ENCODE results near the gene SLC25A41. TPM values are rescaled to one million over a fixed set of nuclear protein-coding genes. Genes with fewer than 3 reads are reported as not detected.

SLC25A41 gene
- total and polyA plus RNA-seq, 2 experiments from 2014 or later, result not detected

DNA sequence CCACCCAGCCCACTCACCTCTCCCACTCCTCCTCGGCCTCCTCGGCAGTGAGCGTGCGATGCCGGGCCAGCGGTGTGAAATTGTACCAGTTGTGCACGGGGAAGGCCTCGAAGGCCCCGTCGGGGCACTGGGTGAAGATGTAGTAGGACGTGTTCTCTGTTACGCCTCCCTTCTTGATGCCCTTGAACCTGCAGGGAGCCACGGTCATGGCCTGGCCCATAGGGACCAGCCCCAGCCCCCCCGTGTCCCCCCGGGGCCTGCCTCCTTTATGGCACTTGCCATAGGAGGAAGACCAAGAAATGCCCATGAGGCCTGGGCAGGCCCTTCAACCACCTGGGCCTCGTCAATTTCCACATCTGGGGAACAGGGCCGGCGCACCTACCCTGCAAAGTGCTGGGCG, 46.2 kb downstream of the SLC25A41 start:
- Histone ChIP-seq H4K20me1 (ENCODE audit: insufficient read depth) (no peaks in the 10 kb centered on the region), H3K27me3 (replicated peaks; ENCODE audit: insufficient read depth) (no peaks in the 10 kb centered on the region), H3F3A (ENCODE audit: insufficient read depth) (no peaks in the 10 kb centered on the region), H3K4me1 (ENCODE audit: insufficient read depth) (0 out of 2 replicates have a peak, but pooled peaks cover 4% of the 10 kb centered on the region), H3K4me2 (ENCODE audit: unreplicated experiment) (no peak overlapping the region), H2AFZ (no peak overlapping the region), H3K36me3 (ENCODE audit: low read depth) (peaks cover 20% of the 10 kb centered on the region), H3K4me3 (no peak overlapping the region), H3K27ac (no peak overlapping the region), H3K79me2 (ENCODE audit: insufficient read depth) (peaks cover 47% of the 10 kb centered on the region), H3K9ac (no peak overlapping the region), H3K9me2 (ENCODE audit: insufficient read depth) (no peaks in the 10 kb centered on the region), H3K9me3 (ENCODE audit: low read depth) (no peaks in the 10 kb centered on the region)
- no peak for TF ChIP-seq EZH2 (IDR thresholded peaks at IDR 0.05; ENCODE audit: insufficient read depth, poor library complexity, severe bottlenecking)
- no peak for TF ChIP-seq EZH2phosphoT487 (IDR thresholded peaks at IDR 0.05; ENCODE audit: insufficient read depth, low read depth)
- no peak for DNase-seq
- WGBS, 2 experiments (ENCODE audit: low coverage in 1 of 2, low lambda C conversion rate in 2 of 2, missing lambda C conversion rate in 2 of 2), result 93 to 96% methylated on average over 15 to 19 of the region's 19 CpGs
- in situ Hi-C loops (cut with MboI), result no loop called here

DNA sequence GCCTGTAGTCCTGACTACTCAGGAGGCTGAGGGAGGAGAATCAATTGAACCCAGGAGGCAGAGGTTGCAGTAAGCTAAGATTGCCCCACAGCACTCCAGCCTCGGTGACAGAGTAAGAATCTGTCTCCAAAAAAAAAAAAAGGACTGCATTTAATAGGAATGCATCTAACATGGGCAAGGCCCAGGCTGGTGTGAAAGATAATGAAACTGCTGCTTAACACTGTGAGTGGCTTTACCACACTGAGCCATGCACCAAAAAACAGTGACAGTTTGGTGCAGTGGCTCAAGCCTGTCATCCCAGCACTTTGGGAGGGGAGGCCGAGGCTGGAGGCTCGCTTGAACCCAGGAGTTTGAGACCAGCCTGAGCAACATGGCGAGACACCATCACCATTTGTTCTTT, 49.2 kb downstream of the SLC25A41 start:
- Histone ChIP-seq H3K9me2 (ENCODE audit: insufficient read depth) (no peaks in the 10 kb centered on the region), H3K4me3 (no peak overlapping the region), H3K79me2 (ENCODE audit: insufficient read depth) (peaks cover 17% of the 10 kb centered on the region; the same call in 1 of the 2 replicates), H2AFZ (no peak overlapping the region), H3K9ac (no peak overlapping the region), H3F3A (ENCODE audit: insufficient read depth) (no peaks in the 10 kb centered on the region), H3K4me2 (ENCODE audit: unreplicated experiment) (no peak overlapping the region), H3K9me3 (ENCODE audit: low read depth) (no peaks in the 10 kb centered on the region), H3K36me3 (ENCODE audit: low read depth) (peaks cover 24% of the 10 kb centered on the region), H4K20me1 (ENCODE audit: insufficient read depth) (no peaks in the 10 kb centered on the region), H3K27ac (no peak overlapping the region), H3K4me1 (ENCODE audit: insufficient read depth) (no peaks in the 10 kb centered on the region), H3K27me3 (replicated peaks; ENCODE audit: insufficient read depth) (no peaks in the 10 kb centered on the region)
- TF ChIP-seq EZH2phosphoT487 (IDR thresholded peaks at IDR 0.05; ENCODE audit: insufficient read depth, low read depth), result no peak
- TF ChIP-seq EZH2 (IDR thresholded peaks at IDR 0.05; ENCODE audit: insufficient read depth, poor library complexity, severe bottlenecking), result no peak
- in situ Hi-C loops (cut with MboI), result no loop called here
- no peak for DNase-seq
- 86 to 88% methylated on average over 4 of the region's 4 CpGs for WGBS, 2 experiments (ENCODE audit: low coverage in 1 of 2, low lambda C conversion rate in 2 of 2, missing lambda C conversion rate in 2 of 2)

DNA sequence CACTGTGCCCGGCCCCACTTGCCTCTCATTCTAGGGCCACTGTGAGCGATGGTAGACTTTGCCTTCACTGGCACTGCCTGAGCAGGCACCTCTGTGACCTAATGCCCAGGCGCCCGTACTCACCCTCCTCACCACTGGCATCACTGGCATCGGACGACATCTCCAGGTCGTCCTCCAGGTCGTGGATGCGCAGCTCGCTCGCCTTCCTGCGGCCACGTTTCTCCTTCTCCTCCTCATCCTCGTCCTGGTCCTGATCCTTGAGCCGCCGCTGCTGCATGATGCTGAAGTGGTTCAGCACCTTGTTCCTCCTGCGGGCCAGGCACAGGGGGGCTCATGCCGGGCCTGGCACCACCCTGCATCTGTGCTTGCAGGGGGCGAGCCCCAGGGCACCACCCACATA, 50.4 kb downstream of the SLC25A41 start:
- Histone ChIP-seq H4K20me1 (ENCODE audit: insufficient read depth) (no peaks in the 10 kb centered on the region), H3K9me3 (ENCODE audit: low read depth) (no peaks in the 10 kb centered on the region), H3K79me2 (ENCODE audit: insufficient read depth) (peaks cover 8% of the 10 kb centered on the region; the same call in 1 of the 2 replicates), H3K4me3 (no peak overlapping the region), H3K9me2 (ENCODE audit: insufficient read depth) (no peaks in the 10 kb centered on the region), H3K9ac (no peak overlapping the region), H3K27ac (no peak overlapping the region), H3F3A (ENCODE audit: insufficient read depth) (peaks cover 10% of the 10 kb centered on the region; the same call in 1 of the 2 replicates), H3K4me1 (ENCODE audit: insufficient read depth) (no peaks in the 10 kb centered on the region), H3K27me3 (replicated peaks; ENCODE audit: insufficient read depth) (no peaks in the 10 kb centered on the region), H3K4me2 (ENCODE audit: unreplicated experiment) (no peak overlapping the region), H2AFZ (no peak overlapping the region), H3K36me3 (ENCODE audit: low read depth) (peaks cover 16% of the 10 kb centered on the region)
- in situ Hi-C loops (cut with MboI), result no loop called here
- WGBS, 2 experiments (ENCODE audit: low coverage in 1 of 2, low lambda C conversion rate in 2 of 2, missing lambda C conversion rate in 2 of 2), result 95 to 99% methylated on average over 19 of the region's 19 CpGs
- TF ChIP-seq EZH2phosphoT487 (IDR thresholded peaks at IDR 0.05; ENCODE audit: insufficient read depth, low read depth), result no peak
- no peak for TF ChIP-seq EZH2 (IDR thresholded peaks at IDR 0.05; ENCODE audit: insufficient read depth, poor library complexity, severe bottlenecking)
- no peak for DNase-seq

DNA sequence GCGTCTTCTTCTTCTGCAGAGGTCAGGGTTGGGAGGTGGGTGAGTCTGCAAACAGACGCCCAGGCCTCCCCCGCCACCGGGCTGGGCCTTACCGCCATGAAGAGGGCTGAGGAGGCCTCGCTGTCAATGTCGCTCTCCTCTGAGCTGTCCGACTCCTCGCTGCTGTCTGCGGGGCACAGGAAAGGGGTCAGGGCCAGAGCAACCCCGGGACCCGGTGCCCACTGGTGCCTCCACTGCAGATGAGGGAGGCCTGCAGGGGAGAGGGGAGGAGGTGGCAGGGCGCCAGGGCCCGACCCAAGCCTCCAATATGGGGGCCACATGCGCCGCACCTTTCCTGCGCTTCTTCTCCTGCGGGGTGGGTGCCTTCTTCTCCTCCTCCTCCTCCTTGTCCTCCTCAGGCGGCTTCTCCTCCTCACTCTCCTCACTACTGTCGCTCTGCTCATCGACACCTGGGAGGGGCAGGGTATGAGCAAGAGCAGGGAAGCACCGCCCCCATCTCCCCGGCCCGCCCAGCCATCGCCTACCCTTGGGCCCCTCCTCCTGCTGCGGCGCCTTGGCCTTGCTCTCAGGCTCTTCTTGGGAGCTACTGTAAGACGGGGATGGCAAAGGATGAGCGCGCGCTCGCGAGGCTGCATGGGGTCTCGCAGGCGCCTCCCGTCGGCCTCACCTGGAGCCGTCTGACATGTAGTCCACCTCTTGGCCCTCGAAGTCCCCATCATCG, 52.4 kb downstream of the SLC25A41 start:
- Histone ChIP-seq H3K27me3 (replicated peaks; ENCODE audit: insufficient read depth) (no peaks in the 10 kb centered on the region), H3K4me1 (ENCODE audit: insufficient read depth) (peaks cover 5% of the 10 kb centered on the region; the same call in 1 of the 2 replicates), H3K27ac (no peak overlapping the region), H3K9me3 (ENCODE audit: low read depth) (no peaks in the 10 kb centered on the region), H4K20me1 (ENCODE audit: insufficient read depth) (no peaks in the 10 kb centered on the region), H3F3A (ENCODE audit: insufficient read depth) (peaks cover 23% of the 10 kb centered on the region; the same call in 1 of the 2 replicates), H3K36me3 (ENCODE audit: low read depth) (peaks cover 16% of the 10 kb centered on the region; the same call in 1 of the 2 replicates), H2AFZ (no peak overlapping the region), H3K9ac (no peak overlapping the region), H3K4me2 (ENCODE audit: unreplicated experiment) (no peak overlapping the region), H3K9me2 (ENCODE audit: insufficient read depth) (no peaks in the 10 kb centered on the region), H3K79me2 (ENCODE audit: insufficient read depth) (no peaks in the 10 kb centered on the region), H3K4me3 (no peak overlapping the region)
- no peak for DNase-seq
- TF ChIP-seq EZH2 (IDR thresholded peaks at IDR 0.05; ENCODE audit: insufficient read depth, poor library complexity, severe bottlenecking), result no peak
- TF ChIP-seq EZH2phosphoT487 (IDR thresholded peaks at IDR 0.05; ENCODE audit: insufficient read depth, low read depth), result no peak
- in situ Hi-C loops (cut with MboI), result no loop called here
- WGBS, 2 experiments (ENCODE audit: low coverage in 1 of 2, low lambda C conversion rate in 2 of 2, missing lambda C conversion rate in 2 of 2), result 98% methylated on average over 36 to 40 of the region's 40 CpGs
